Tibial nerve (tissue), 4 donors: ENCODE measurements around the gene USP35. TPM values are rescaled to one million over a fixed set of nuclear protein-coding genes. Genes with fewer than 3 reads are reported as not detected.

Experiments used
- DNase-seq, 2 donors: peaks; one replicate each; pipeline ENCODE4 v3.0.0-alpha.2; 2019; ENCODE audit warnings: low spot score in 2 of 2
- H3K27ac ChIP-seq, 4 donors: fragments of 200-600 bp; sonication (generic) in 3 of 4; one replicate each; pipeline ENCODE4 v1.5.1; 2017 to 2019; ENCODE audit warnings: mild to moderate bottlenecking in 1 of 4
- H3K27me3 ChIP-seq, 2 donors: fragments of 200-600 bp; sonication (generic) in 1 of 2; one replicate each; pipeline versions ENCODE4 v1.5.1 to v1.6.0; 2017 to 2019
- H3K36me3 ChIP-seq, 3 donors: fragments of 200-600 bp; sonication (generic); one replicate each; pipeline ENCODE4 v1.5.1; 2018 to 2019
- H3K4me1 ChIP-seq, 4 donors: fragments of 200-600 bp; sonication (generic) in 3 of 4; one replicate each; pipeline ENCODE4 v1.5.1; 2017 to 2019
- H3K4me3 ChIP-seq, 4 donors: fragments of 200-600 bp; sonication (generic) in 3 of 4; one replicate each; pipeline ENCODE4 v1.5.1; 2017 to 2019; ENCODE audit warnings: mild to moderate bottlenecking in 1 of 4, moderate library complexity in 1 of 4
- H3K9me3 ChIP-seq, 4 donors: fragments of 200-600 bp; sonication (generic) in 3 of 4; one replicate each; pipeline ENCODE4 v1.5.1; 2017 to 2019
- EP300 ChIP-seq, 2 donors: sonication (generic); formaldehyde crosslinking; IDR thresholded peaks; one replicate each; pipeline ENCODE4 v1.6.1; 2017; ENCODE audit warnings: antibody characterized with exemption in 2 of 2, mild to moderate bottlenecking in 1 of 2
- POLR2A ChIP-seq, 2 donors: fragments of 450-650 bp; IDR thresholded peaks; one replicate each; pipeline ENCODE4 v1.6.1; 2017; ENCODE audit warnings: antibody characterized with exemption in 2 of 2, mild to moderate bottlenecking in 2 of 2, moderate library complexity in 2 of 2
- WGBS, 2 donors: methylation state at CpG; one replicate each; pipeline ENCODE4 v1.1.5; 2018; 5-methylcytosine and 5-hydroxymethylcytosine counted together
- total RNA-seq, 4 donors: library from RNA; depleted of rRNA; stranded (reverse); fragments of >200 nt; gene quantifications; one replicate each; pipeline ENCODE4 v1.1.0, GENCODE V29; 2016
- TF ChIP-seq, protein P1 (sequence below), 5 experiments: fragments of 200-600 bp in 3 of 5; fragments of 450-650 bp in 2 of 5; sonication (generic) in 3 of 5; IDR thresholded peaks; one replicate each; pipeline ENCODE4 v1.5.1; 2016 to 2019; ENCODE audit warnings: antibody characterized with exemption in 5 of 5, mild to moderate bottlenecking in 3 of 5, moderate library complexity in 2 of 5

Gene USP35
- total RNA-seq, 4 donors from 2014 or later, result 10.9 to 23.1 (median 12.6) TPM

DNA sequence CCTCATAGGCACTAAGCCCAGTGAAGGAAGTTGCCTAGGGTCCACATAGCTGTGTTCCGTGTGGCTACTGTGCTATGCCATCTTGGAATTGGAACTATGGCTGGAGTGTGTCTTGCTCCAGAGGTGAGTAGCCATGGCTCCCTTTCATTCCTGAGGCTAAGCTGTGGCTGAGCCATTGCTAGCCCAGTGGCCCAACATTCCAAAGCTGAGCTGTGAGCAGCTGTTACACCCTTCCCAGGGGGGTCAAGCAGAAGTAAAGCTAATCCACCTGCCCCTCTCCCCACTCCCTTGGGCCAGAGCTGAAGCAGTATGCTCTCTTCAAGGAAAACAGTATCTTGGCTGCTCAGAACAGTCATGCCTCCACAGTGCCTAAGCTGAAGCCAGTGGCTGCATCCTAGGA, 51.1 kb downstream of the USP35 start:
- 86 to 91% methylated on average over 1 of the region's 1 CpG for WGBS, 2 donors
- TF ChIP-seq POLR2A (IDR thresholded peaks at IDR 0.05) (no peak), EP300 (IDR thresholded peaks at IDR 0.05) (no peak)
- TF ChIP-seq, protein P1, sequence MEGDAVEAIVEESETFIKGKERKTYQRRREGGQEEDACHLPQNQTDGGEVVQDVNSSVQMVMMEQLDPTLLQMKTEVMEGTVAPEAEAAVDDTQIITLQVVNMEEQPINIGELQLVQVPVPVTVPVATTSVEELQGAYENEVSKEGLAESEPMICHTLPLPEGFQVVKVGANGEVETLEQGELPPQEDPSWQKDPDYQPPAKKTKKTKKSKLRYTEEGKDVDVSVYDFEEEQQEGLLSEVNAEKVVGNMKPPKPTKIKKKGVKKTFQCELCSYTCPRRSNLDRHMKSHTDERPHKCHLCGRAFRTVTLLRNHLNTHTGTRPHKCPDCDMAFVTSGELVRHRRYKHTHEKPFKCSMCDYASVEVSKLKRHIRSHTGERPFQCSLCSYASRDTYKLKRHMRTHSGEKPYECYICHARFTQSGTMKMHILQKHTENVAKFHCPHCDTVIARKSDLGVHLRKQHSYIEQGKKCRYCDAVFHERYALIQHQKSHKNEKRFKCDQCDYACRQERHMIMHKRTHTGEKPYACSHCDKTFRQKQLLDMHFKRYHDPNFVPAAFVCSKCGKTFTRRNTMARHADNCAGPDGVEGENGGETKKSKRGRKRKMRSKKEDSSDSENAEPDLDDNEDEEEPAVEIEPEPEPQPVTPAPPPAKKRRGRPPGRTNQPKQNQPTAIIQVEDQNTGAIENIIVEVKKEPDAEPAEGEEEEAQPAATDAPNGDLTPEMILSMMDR (IDR thresholded peaks at IDR 0.05), result no peak
- Histone ChIP-seq H3K4me1 (peaks cover 0 to 6% (median 0%) of the 10 kb centered on the region in 4 donors), H3K27me3 (no peaks in the 10 kb centered on the region), H3K4me3 (no peak overlapping the region), H3K27ac (no peak overlapping the region), H3K36me3 (peaks cover 0 to 30% (median 0%) of the 10 kb centered on the region in 3 donors), H3K9me3 (peaks cover 0 to 27% (median 6%) of the 10 kb centered on the region in 4 donors)
- no peak for DNase-seq

DNA sequence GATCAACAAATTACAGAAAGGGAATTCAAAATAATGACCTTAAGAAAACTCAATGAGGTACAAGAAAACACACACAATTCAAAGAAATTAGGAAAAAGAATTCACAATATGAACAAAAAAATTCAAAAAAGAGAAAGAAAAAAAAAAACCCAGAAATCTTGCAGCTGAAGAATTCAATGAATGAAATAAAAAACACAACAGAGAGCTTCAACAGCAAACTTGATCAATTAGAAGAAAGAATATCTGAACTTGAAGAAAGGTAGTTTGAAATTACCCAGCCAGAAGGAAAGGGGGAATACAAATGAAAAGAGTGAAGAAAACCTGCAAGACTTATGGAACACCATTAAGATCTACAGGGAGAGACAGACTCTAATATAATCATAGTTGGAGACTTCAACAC, 52.8 kb downstream of the USP35 start:
- no peak for DNase-seq
- TF ChIP-seq EP300 (IDR thresholded peaks at IDR 0.05) (no peak), POLR2A (IDR thresholded peaks at IDR 0.05) (no peak)
- TF ChIP-seq, protein P1 (IDR thresholded peaks at IDR 0.05), result no peak
- H3K4me3 ChIP-seq, result no peak overlapping the region
- H3K36me3 ChIP-seq, result peaks cover 0 to 38% (median 0%) of the 10 kb centered on the region in 3 donors
- peaks cover 0 to 6% (median 0%) of the 10 kb centered on the region in 4 donors for H3K4me1 ChIP-seq
- H3K27ac ChIP-seq, result no peak overlapping the region
- H3K27me3 ChIP-seq, result no peaks in the 10 kb centered on the region
- peaks cover 0 to 37% (median 6%) of the 10 kb centered on the region in 4 donors for H3K9me3 ChIP-seq

DNA sequence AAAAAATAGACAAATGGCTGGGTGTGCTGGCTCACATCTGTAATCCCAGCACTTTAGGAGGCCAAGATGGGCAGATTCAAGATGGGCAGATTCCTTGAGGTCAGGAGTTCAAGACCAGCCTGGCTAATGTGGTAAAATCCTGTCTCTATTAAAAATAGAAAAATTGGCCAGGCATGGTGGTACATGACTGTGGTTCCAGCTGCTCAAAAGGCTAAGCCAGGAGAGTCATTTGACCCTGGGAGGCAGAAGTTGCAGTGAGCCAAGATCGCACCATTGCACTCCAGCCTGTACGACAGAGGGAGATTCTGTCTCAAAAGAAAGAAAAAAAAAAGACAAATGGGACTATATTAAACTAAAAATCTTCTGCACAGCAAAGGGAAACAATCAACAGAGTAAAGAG, 55.4 kb downstream of the USP35 start:
- TF ChIP-seq, protein P1 (IDR thresholded peaks at IDR 0.05), result no peak
- TF ChIP-seq POLR2A (IDR thresholded peaks at IDR 0.05) (no peak), EP300 (IDR thresholded peaks at IDR 0.05) (no peak)

DNA sequence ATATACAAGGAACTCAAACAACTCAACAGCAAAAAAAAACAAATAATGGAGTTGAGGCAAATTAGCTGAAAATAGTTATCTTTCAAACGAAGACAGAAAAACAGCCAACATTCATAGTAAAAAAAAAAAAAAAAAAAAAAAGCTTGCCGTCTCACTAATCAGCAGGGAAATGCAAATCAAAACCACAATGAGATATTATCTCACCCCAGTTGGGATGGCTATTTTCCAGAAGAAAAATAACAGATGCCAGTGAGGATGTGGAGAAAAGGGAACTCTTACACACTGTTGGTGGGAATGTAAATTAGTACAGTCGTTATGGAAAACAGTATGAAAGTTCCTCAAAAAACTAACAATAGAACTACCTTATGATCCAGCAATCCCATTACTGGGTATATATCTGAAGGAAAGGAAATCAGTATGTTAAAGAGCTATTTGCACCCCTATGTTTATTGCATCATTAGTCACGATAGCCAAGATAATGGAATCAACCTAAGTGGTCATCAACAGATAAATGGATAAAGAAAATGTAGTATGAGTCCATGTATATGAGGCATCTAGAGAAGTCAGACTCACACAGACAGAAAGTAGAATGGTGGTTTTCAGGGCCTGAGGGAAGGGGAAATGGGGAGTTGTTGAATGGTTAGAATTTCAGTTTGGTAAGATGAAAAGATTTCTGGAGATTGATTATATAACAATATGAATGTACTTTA, 56.0 kb downstream of the USP35 start:
- no peak for DNase-seq
- H3K36me3 ChIP-seq, result peaks cover 0 to 67% (median 0%) of the 10 kb centered on the region in 3 donors
- TF ChIP-seq EP300 (IDR thresholded peaks at IDR 0.05) (no peak), POLR2A (IDR thresholded peaks at IDR 0.05) (no peak)
- TF ChIP-seq, protein P1 (IDR thresholded peaks at IDR 0.05), result no peak
- H3K4me1 ChIP-seq, result peaks cover 0 to 6% (median 0%) of the 10 kb centered on the region in 4 donors
- peak overlapping the region in 1 of 4 donors; percentile 25 for H3K27ac ChIP-seq
- H3K27me3 ChIP-seq, result no peaks in the 10 kb centered on the region
- H3K9me3 ChIP-seq, result peaks cover 0 to 42% (median 6%) of the 10 kb centered on the region in 4 donors
- no peak overlapping the region for H3K4me3 ChIP-seq
- WGBS, 2 donors, result 18 to 25% methylated on average over 4 of the region's 4 CpGs

More for the DNA sequence above, 55.4 kb downstream of the USP35 start:
- H3K4me3 ChIP-seq, result no peak overlapping the region
- no peaks in the 10 kb centered on the region for H3K27me3 ChIP-seq
- DNase-seq, result no peak
- 47 to 48% methylated on average over 2 of the region's 2 CpGs for WGBS, 2 donors
- H3K4me1 ChIP-seq, result peaks cover 0 to 6% (median 0%) of the 10 kb centered on the region in 4 donors
- H3K27ac ChIP-seq, result peak overlapping the region in 2 of 4 donors; percentile 25 to 28
- H3K9me3 ChIP-seq, result peaks cover 0 to 42% (median 6%) of the 10 kb centered on the region in 4 donors
- H3K36me3 ChIP-seq, result peaks cover 0 to 63% (median 0%) of the 10 kb centered on the region in 3 donors

DNA sequence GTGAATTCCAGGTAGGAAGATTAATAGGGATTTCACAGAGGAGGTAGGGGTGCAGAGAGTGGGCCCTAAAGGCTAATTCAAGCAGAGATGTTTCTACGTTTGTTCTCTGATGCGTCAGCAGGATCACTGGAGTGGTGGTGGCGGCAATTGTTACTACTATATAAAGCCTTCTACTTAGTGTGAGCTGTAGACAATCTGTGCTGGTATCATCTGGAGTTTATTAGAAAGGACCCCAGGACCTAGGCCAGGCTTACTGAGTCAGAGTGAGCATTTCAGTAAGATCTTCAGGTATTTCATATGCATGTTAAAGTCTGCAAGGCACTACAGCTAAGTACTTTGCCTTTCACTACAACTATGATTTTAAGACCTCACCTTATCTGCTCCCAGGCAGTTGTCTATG, 59.5 kb downstream of the USP35 start:
- TF ChIP-seq EP300 (IDR thresholded peaks at IDR 0.05) (no peak), POLR2A (IDR thresholded peaks at IDR 0.05) (no peak)
- TF ChIP-seq, protein P1 (IDR thresholded peaks at IDR 0.05), result no peak
- H3K27ac ChIP-seq, result no peak overlapping the region
- no peak overlapping the region for H3K4me3 ChIP-seq
- no peaks in the 10 kb centered on the region for H3K27me3 ChIP-seq
- DNase-seq, result no peak
- peaks cover 0 to 21% (median 0%) of the 10 kb centered on the region in 4 donors for H3K9me3 ChIP-seq
- peaks cover 0 to 30% (median 9%) of the 10 kb centered on the region in 4 donors for H3K4me1 ChIP-seq
- WGBS, 2 donors, result 86 to 96% methylated on average over 3 of the region's 3 CpGs
- peaks cover 0 to 50% (median 0%) of the 10 kb centered on the region in 3 donors for H3K36me3 ChIP-seq
